Endometrium (tissue), 2 donors: ENCODE measurements around the gene SLC39A13.

Experiments used
- FAIRE-seq: peaks from 2 replicates; lab custom pipeline; 2012; peaks lifted over from hg19 to GRCh38; lab: Jason Lieb, UNC
- donor health status: control.
- donor health status: control.

SLC39A13 gene

GRCh38 chr11:47403571-47403970 lies 4.8 kb upstream of the SLC39A13 start:
- FAIRE-seq: no peak

- no peak for FAIRE-seq
Measured at GRCh38 chr11:47406896-47407745, 1.3 kb upstream of the SLC39A13 start.

DNA sequence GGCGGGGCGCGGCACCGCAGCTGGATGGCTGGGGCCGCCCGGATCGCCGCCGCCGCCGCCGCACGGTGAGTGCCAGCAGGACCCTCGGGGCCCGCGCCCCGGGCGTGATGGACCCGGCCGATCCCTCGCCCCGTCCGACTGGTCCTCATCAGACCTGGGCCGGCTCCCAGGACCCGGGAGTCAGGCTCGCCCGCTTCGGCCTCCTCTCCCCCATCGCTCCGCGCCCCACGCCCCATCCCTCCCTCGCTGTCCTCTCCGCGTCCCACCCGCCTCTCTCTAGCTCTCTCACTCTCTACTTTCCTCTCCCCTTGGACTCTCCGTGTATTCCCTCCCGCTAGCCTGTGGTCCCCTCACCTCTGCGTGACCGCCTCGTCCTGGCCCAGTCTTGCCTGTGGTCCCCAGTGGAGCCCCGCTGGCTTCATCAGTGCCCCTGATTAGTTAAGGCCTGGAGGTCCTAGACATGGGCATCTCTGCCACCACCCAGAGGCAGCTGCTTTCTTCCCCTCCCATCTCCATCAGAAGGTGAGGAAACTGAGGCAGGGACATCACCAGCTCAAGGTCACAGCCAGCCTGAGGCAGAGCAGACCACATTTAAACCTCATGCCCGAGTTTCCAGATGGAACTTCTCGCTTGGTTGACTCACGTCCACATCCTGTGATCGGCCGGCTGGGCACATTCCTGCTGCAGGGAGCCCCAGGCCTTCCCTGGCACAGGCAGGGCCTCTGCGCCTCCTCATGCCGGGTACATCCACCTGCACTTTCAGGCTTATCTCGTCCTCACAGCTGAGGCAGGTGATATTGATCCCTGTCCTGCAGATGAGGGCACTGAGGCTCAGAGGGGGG lies 429 bp downstream of the SLC39A13 start:
- no peak for FAIRE-seq

- no peak for FAIRE-seq
Measured at GRCh38 chr11:47409440-47410369, 1.3 kb downstream of the SLC39A13 start.

- FAIRE-seq: no peak
Measured at GRCh38 chr11:47410370-47411264, 2.2 kb downstream of the SLC39A13 start.

DNA sequence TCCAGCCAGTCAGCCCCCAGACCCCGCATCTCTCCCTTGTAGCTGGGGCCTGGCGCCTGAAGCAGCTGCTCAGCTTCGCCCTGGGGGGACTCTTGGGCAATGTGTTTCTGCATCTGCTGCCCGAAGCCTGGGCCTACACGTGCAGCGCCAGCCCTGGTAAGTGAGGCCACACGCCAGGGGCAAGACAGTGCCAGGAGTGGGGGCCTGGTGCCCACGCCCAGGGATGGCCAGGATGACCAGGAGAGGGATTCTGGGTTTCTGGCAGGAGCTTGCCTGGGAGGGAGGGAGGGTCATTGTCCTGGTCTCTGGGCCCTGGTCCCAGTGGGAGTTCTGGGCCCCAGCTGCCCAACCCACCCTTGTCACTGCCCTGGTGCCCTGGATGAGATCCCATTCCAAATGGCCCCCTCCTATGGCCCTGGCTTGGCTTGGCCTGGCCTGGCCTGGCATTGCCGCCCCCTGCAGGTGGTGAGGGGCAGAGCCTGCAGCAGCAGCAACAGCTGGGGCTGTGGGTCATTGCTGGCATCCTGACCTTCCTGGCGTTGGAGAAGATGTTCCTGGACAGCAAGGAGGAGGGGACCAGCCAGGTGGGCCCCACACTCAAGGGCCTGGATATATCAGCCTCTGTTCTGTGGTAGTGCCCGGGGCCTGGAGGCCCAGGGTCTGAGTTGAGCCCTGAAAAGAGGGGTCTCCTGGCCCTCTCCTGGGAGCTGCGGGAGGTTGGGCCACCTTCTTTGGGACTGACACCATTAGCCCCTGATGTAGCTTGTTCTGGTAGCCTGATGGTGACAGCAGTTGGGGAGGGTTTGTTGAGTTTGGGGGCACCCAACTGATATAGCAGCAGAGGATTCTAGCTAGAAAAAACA lies 3.7 kb downstream of the SLC39A13 start:
- FAIRE-seq: no peak

- FAIRE-seq: no peak
Measured at GRCh38 chr11:47413351-47413750, 5.0 kb downstream of the SLC39A13 start.

- FAIRE-seq: no peak
Measured at GRCh38 chr11:47413908-47414684, 5.7 kb downstream of the SLC39A13 start.

DNA sequence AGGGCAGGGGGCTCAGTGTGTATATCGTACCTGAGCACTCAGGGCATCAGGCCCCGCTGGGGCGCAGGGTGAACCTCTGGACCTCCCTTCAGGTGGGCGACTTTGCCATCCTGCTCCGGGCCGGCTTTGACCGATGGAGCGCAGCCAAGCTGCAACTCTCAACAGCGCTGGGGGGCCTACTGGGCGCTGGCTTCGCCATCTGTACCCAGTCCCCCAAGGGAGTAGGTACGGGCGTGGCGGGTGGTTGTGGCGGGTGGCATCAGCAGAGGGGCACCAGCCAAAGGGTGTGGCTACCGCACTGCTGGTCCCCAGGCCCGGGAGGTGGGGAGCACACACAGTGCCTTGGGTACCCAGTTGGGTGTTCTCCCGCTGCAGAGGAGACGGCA lies 6.3 kb downstream of the SLC39A13 start:
- FAIRE-seq: no peak

- FAIRE-seq: no peak
Measured at GRCh38 chr11:47415091-47415854, 6.9 kb downstream of the SLC39A13 start.

DNA sequence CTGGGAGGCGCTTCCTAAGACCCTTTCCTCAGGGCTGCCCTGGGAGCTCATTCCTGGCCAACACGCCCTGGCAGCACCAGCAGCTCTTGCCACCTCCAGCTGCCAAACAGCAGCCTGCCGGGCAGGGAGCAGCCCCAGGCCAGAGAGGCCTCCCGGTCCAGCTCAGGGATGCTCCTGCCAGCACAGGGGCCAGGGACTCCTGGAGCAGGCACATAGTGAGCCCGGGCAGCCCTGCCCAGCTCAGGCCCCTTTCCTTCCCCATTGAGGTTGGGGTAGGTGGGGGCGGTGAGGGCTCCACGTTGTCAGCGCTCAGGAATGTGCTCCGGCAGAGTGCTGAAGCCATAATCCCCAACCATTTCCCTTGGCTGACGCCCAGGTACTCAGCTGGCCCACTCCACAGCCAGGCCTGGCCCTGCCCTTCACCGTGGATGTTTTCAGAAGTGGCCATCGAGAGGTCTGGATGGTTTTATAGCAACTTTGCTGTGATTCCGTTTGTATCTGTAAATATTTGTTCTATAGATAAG lies 7.6 kb downstream of the SLC39A13 start:
- no peak for FAIRE-seq

GRCh38 chr11:47417712-47418111 lies 9.3 kb downstream of the SLC39A13 start:
- FAIRE-seq: no peak

GRCh38 chr11:47418454-47419259 lies 10.3 kb downstream of the SLC39A13 start:
- no peak for FAIRE-seq

- no peak for FAIRE-seq
Measured at GRCh38 chr11:47425611-47426010, 17.2 kb downstream of the SLC39A13 start.

DNA sequence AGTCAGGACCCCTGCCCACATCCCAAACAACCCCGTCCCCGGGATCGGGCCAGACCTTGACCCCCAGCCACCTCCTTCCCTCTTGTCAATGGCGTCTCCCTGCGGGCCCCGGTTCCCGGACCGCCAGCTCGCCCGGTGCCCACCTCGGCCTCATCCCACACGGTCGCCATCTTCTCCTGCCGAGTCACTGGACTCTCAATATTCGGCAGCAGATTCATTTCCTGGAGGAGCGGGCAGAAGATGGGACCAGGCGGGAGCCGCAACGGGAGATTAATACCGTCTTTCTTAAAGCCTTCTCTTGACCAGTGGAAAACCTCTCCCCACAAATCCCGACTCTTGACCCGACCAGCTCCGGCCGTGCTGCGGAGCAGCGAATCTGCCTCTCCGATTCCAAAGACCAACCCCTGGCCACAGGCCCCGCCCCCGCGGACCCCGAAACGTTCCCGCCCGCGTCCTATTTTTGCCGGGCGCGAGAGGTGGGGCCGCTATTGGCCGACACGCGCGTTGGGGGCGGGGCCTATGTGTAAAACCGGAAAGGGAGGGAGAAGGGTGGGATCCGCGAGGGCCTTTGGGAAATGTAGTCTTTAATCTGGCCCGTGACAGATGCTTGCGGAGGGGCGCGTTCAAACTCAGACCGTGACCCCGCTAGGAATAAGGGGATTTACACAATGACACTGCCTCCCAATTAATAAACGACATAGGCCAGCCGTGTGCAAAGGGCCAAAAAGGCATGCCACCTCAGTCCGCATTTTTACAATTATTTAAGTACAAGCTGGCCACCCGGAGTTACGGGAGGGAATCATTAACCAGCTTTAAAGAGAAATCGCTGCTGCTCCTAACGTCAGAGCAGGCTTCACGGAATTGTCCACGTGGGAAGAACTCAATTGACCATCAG lies 17.9 kb downstream of the SLC39A13 start, which contains the start of gene PSMC3:
PSMC3 (minus strand) TSS at position 378 of the 895 bp plus-strand sequence; CDS start at position 218, 160 bp downstream.
- FAIRE-seq: peak; percentile 97

DNA sequence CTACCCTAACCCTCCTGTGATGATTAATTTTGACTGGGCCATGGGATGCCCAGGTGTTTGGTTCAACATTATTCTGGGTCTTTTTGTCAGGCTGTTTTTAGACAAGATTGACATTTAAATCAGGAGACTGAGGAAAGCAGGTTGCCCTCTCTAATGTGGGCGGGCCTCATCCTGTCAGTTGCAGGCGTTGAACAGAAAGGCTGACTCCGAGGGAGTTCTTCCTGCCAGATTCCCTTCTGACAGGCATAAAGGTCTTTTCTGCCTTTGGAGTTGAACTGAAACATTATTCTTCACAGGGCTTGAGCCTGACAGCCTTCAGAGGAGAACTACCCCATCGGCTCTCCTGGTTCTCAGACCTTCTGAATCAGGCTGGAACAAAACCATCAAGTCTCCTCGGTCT lies 22.1 kb downstream of the SLC39A13 start:
- no peak for FAIRE-seq
